LoVo (cell line): ENCODE measurements around the gene INHBE.
"Not testable (repeated sequence)": the region's sequence is repeated elsewhere in the genome, so short reads cannot be mapped to it uniquely, and the experiment has no call there.

Source experiments
- DNase-seq: peaks from one replicate; pipeline ENCODE4 v3.0.0-alpha.2; 2016; ENCODE audit warnings: low spot score

Gene INHBE, protein sequence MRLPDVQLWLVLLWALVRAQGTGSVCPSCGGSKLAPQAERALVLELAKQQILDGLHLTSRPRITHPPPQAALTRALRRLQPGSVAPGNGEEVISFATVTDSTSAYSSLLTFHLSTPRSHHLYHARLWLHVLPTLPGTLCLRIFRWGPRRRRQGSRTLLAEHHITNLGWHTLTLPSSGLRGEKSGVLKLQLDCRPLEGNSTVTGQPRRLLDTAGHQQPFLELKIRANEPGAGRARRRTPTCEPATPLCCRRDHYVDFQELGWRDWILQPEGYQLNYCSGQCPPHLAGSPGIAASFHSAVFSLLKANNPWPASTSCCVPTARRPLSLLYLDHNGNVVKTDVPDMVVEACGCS

GRCh38 chr12:57454566-57455373 is at the start of gene INHBE:
Gene INHBE, plus strand, starts transcription at chr12:57455307. Its CDS starts 230 bp downstream, at chr12:57455537.
- no peak for DNase-seq

GRCh38 chr12:57410534-57410933 is 44.6 kb upstream of the INHBE start:
- no peak for DNase-seq

GRCh38 chr12:57414160-57414559 is 40.9 kb upstream of the INHBE start:
- not testable (repeated sequence) for DNase-seq

GRCh38 chr12:57415088-57415487 is 40.0 kb upstream of the INHBE start:
- DNase-seq, result no peak

DNA sequence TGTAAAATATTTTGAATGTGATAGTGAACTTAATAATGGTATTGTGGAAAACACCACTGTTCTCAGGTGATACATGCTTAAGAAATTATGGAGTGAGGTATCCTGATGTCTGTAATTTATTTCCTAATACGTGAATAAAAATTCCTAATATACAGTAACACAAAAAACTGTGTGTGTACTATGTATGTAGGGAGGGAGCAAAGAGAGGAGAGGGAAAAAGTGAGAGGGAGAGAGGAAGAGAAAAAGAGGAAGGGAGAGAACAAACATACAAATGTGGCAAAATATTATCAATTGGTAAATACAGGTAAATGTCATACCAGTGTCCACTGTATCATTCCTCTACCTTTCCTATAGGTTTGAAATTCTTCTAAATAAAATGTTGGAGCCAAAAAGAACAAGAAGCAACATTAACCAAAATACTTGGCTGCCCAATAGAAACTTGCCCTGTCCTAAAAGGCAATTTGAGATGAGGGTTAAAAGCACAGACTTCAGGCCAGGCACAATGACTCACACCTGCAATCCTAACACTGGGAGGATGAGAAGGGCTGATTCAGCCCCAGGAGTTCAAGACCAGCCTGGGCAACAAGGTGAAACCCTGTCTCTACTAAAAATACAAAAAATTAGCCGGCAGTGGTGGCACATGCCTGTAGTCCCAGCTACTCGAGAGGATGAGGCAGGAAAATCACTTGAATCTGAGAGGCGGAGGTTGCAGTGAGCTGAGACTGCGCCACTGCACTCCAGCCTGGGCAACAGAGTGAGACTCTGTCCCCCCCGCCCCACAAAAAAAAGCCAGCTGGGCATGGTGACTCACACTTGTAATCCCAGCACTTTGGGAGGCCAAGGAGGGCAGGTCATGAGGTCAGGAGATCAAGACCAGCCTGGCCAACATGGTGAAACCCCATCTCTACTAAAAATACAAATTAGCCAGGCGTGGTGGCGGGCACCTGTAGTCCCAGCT is 38.8 kb upstream of the INHBE start:
- DNase-seq, result no peak

GRCh38 chr12:57418255-57418654 is 36.9 kb upstream of the INHBE start:
- DNase-seq, result no peak

DNA sequence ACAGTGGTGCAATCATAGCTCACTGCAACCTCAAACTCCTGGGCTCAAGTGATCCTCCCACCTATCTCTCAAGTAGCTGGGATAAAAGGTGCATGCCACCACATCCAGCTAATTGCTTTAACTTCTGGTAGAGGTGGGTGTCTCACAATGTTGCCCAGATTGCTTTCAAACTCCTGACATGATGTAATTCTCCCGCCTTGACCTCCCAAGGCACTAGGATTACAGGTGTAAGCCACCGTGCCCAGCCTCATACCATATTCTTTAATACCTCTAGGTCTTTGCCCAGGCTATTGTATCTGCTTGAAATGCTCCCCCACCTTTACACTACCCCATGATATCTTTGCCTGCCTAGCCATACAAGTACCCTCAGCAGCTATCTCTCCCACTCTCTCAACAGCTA is 35.6 kb upstream of the INHBE start:
- no peak for DNase-seq

DNA sequence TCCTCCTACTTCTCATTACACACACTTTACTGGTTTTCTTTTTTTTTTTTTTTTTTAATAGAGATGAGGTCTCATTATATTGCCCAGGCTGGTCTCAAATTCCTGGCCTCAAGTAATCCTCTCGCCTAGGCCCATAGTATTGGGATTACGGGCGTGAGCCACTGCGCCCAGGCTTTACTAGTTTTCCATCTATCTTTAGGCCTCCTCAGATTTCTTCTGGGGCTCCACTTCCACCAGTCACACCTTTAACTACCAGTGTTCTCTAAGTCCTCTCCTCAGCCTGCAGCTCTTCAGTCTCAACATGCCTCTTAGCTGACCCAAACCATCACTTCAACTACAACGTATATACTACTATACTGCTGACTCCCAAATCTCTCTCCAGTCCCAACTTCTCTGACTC is 34.6 kb upstream of the INHBE start:
- no peak for DNase-seq

GRCh38 chr12:57426948-57427347 is 28.2 kb upstream of the INHBE start:
- not testable (repeated sequence) for DNase-seq

- no peak for DNase-seq
Measured at GRCh38 chr12:57428965-57429364, 26.1 kb upstream of the INHBE start.

DNA sequence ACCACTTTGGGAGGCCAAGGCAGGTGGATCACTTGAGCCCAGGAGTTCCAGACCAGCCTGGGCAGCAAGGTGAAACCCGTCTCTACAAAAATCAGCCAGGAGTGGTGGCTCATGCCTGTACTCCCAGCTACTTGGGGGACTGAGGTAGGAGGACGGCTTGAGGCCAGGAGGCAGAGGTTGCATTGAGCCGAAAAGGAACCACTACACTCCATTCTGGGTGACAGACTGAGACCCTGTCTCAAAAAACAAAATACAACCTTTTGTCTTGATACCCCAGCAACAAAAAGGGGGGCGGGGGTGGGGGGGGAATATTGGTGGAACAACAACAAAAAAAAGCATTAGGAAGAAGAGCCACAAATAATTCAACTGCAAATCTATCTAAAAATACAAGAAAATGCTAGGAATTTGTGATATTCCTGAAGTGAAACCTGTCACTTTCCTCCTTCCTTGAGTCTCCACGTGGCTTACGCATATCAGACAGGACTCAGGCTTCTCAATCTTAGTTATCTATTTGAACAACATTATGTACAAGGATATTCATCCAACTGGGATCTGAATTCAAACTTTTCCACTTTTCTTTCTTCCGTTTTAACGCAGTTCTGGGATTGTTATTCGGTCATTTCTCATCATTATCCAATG is 25.5 kb upstream of the INHBE start:
- peak; percentile 33 for DNase-seq

GRCh38 chr12:57430112-57430930 is 24.8 kb upstream of the INHBE start:
- peak; percentile 61 for DNase-seq

DNA sequence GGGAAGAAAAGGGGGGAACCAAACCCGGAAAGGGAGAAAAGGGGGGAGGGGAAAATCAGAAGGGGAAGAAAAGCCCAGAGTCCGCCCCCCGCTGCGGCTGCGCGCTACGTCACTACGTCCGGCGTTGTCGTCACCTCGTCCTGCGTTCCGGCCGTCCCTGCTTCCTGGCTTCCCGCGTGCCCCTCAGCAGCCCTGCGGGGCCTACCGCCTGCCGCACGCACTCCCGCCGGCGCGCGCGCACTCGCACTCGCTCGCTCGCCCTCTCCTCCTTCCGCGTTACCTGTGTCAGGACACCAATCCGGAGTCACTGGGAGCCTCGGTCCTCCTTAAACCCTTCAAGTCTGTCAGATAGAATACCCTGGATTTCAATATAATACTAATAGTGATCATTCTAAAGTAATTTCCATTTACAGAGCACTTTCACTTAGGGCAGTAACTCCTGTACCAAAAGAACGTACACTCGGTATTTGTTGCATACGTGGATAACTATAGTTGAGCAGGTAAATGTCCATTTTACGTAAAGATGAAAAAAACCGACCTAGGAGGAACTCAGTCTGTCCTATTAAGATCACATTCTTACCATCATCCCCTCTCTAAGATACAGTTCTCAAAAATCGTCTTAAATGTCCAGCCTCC is 24.1 kb upstream of the INHBE start, which contains the start of gene R3HDM2:
TSS of gene R3HDM2 (minus strand) at position 113 of the 636 bp plus-strand sequence. CDS start 120,615 bp downstream, outside the sequence.
- peak; percentile 100 for DNase-seq

DNA sequence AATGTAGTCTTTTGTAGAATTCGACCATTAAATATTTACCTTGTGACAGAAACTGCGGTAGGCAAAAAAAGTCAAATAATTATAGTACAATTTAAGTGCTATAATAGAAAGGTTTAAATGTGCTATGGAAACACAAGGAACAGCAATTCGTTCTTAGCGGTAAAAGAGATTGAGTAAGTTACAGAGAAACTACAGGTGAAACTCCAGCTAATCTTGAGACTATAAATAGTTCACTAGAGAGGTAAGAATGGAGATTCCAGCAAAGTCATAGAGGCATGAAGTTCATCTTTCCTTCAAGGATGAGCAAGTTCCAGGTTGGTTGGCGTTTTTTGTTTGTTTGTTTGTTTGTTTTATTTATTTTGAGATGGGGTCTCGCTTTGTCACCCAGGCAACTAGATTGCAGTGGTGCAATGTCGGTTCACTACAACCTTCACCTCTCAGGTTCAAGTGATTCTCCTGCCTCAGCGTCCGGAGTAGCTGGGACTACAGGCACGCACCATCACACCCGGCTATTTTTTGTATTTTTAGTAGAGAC is 23.4 kb upstream of the INHBE start:
- DNase-seq, result no peak

DNA sequence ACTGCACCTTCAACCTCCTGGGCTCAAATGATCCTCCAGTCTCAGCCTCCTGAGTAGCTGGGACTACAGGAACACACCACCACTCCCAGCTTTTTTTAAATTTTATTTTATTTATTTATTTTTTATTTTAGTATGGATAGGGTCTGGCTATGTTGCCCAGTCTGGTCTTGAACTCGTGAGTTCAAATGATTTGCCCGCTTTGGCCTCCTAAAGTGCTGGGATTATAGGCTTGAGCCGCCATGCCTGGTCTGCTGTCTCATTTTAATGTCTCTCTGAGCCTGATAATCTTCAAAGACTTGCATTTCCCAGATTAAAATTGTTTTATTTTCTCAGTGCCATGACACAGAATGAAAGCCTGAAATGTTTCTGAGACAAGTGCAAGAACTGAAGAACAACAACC is 21.7 kb upstream of the INHBE start:
- no peak for DNase-seq

- no peak for DNase-seq
Measured at GRCh38 chr12:57434517-57435223, 20.4 kb upstream of the INHBE start, which contains the start of gene INHBC. Gene INHBC, plus strand, starts transcription at chr12:57434784. Its CDS starts 103 bp downstream, at chr12:57434887.

DNA sequence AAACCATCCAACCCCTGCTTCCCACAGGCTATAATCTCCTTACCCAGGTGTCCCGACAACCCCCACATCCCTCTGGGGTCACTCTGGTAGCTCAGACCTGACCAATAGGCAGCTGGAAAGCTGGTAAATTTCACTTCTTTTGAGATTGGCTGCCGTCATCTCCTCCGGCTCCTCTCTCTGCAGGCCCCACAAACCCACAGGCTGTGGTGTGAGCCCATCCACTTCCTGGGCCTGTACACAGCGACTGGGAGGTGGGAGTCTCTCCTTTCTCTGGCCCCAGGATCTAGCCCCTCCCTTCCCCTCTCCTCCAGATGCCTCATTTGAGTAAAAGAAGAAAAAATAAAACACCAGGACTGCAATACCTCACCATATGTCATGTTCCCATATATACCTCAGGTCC is 19.8 kb upstream of the INHBE start:
- DNase-seq, result no peak

GRCh38 chr12:57438400-57438799 is 16.7 kb upstream of the INHBE start:
- DNase-seq, result no peak

GRCh38 chr12:57439762-57440266 is 15.3 kb upstream of the INHBE start:
- DNase-seq, result no peak
